MCF 10A (cell line): ENCODE results near the gene C1orf115. TPM values are rescaled to one million over a fixed set of nuclear protein-coding genes. Genes with fewer than 3 reads are reported as not detected.

Source experiments
- BruUV-seq: library from RNA; stranded (reverse); fragments of 400-500 nt; replicated peaks from 2 replicates; lab custom pipeline; 2021; lab: Mats Ljungman, UMichigan
- CTCF ChIA-PET: fragments of 300-600 bp; sonication (Branson Sonifier 250); formaldehyde crosslinking; extraction: SDS; loops from one replicate; lab custom pipeline; 2021; ENCODE audit warnings: antibody characterized with exemption, inconsistent platforms; lab: Yijun Ruan, JAX
- POLR2A ChIA-PET: fragments of 300-600, 350-650 bp; sonication (Branson Sonifier 250); formaldehyde crosslinking; extraction: SDS; loops from one replicate; lab custom pipeline; 2020; ENCODE audit warnings: antibody characterized with exemption, inconsistent platforms; lab: Yijun Ruan, JAX
- DNase-seq: peaks from one replicate; pipeline ENCODE4 v3.0.0-alpha.2; 2018; ENCODE audit not compliant: unreplicated experiment
- H3K27ac Mint-ChIP-seq: one replicate; pipeline ENCODE4 v1.8.0; 2022; ENCODE audit warnings: mild to moderate bottlenecking, low read depth, mixed read lengths; ENCODE audit not compliant: unreplicated experiment
- H3K27me3 Mint-ChIP-seq: one replicate; pipeline ENCODE4 v1.8.0; 2022; ENCODE audit warnings: mixed read lengths; ENCODE audit not compliant: insufficient read depth, unreplicated experiment
- H3K36me3 Mint-ChIP-seq: one replicate; pipeline ENCODE4 v1.8.0; 2022; ENCODE audit warnings: mild to moderate bottlenecking, moderate library complexity, mixed read lengths; ENCODE audit not compliant: insufficient read depth, unreplicated experiment
- H3K4me1 Mint-ChIP-seq: one replicate; pipeline ENCODE4 v1.8.0; 2022; ENCODE audit warnings: mixed read lengths; ENCODE audit not compliant: insufficient read depth, unreplicated experiment
- H3K4me3 Mint-ChIP-seq: one replicate; pipeline ENCODE4 v1.8.0; 2022; ENCODE audit warnings: mild to moderate bottlenecking, moderate library complexity, mixed read lengths; ENCODE audit not compliant: unreplicated experiment
- H3K9me3 Mint-ChIP-seq: one replicate; pipeline ENCODE4 v1.8.0; 2022; ENCODE audit warnings: mixed read lengths; ENCODE audit not compliant: unreplicated experiment
- CTCF ChIP-seq: fragments of 200-600 bp; IDR thresholded peaks from one replicate; pipeline ENCODE4 v1.8.0; 2022; ENCODE audit warnings: antibody characterized with exemption, mild to moderate bottlenecking; ENCODE audit not compliant: unreplicated experiment
- intact Hi-C: fragments of 100-400 bp; cut with micrococcal nuclease; formaldehyde crosslinking; loops from 2 replicates; pipeline ENCODE4 v1.14.1; 2022
- total RNA-seq: library from RNA; stranded (reverse); gene quantifications from 2 replicates; pipeline ENCODE4 v1.2.3, GENCODE V29; 2022

Gene C1orf115
- total RNA-seq, 1 experiment from 2014 or later, result 1.6 TPM

DNA sequence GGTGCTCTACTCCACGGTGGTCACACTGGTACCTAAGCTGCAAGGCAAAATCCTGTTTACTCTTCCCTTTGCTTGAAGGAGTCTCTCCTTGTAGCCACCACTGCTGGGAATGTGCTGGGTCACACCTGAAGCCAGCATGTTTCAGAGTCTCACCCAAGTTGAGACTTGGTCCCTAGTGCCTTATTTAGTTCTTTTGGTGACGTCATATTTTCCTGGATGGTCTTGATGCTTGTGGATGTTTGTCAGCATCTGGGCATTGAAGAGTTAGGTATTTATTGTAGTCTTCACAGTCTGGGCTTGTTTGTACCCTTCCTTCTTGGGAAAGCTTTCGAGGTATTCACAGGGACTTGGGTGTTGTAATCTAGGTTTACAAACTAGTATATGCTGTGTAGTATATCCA lies 52.4 kb downstream of the C1orf115 start:
- Mint-ChIP-seq H3K27me3 (no peaks in the 10 kb centered on the region), H3K27ac (no peak overlapping the region), H3K36me3 (no peaks in the 10 kb centered on the region), H3K4me3 (no peak overlapping the region), H3K4me1 (no peaks in the 10 kb centered on the region), H3K9me3 (no peaks in the 10 kb centered on the region)
- ChIA-PET CTCF (interaction anchor here (1.2 to 3.6 kb wide), 5 partner anchors 9 to 447 kb away, joined by 4 to 20 read pairs (median 4); no protein-coding TSS in a partner anchor), POLR2A (interaction anchor here (1.6 kb wide), 1 partner anchor 9 kb away, joined by 6 read pairs; no protein-coding TSS in a partner anchor)
- no TSS peak for BruUV-seq
- no peak for DNase-seq
- intact Hi-C loops, result no loop called here
- TF ChIP-seq CTCF, result no peak

DNA sequence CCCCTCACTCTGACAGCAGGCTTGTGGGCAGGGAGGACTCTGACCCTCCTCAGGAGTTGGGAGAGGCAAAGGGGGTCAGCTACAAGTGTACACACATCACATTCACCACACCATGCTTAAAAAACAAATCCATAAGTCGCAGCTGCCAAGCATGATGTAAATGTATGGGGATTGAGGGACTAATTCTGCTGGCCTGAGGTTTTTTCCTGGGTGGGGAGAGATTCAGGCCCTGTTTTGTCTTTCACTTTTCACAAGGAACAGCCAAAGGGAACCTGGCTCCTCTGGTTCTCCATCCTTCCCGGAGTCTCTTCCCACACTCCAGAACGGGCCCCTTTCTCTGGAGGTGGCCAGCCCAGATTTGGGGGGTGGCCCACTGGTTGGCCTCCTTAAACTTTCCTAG lies 56.7 kb downstream of the C1orf115 start:
- CTCF ChIA-PET, result interaction anchor here (0.7 to 7.0 kb wide), 12 partner anchors 9 to 528 kb away, joined by 3 to 87 read pairs (median 3); no protein-coding TSS in a partner anchor
- intact Hi-C loops, result no loop called here
- no peaks in the 10 kb centered on the region for H3K9me3 Mint-ChIP-seq
- BruUV-seq, result no TSS peak
- H3K4me3 Mint-ChIP-seq, result no peak overlapping the region
- no peaks in the 10 kb centered on the region for H3K27me3 Mint-ChIP-seq
- no peaks in the 10 kb centered on the region for H3K4me1 Mint-ChIP-seq
- TF ChIP-seq CTCF, result no peak
- no peak for DNase-seq
- POLR2A ChIA-PET, result interaction anchor here (1.3 to 2.6 kb wide), 5 partner anchors 9 to 657 kb away, joined by 3 to 29 read pairs (median 8); partner anchors contain the start of genes BPNT1 and RAB3GAP2
- H3K27ac Mint-ChIP-seq, result no peak overlapping the region
- H3K36me3 Mint-ChIP-seq, result no peaks in the 10 kb centered on the region

- peak overlapping the region; percentile 71 for H3K4me3 Mint-ChIP-seq
- no peak for TF ChIP-seq CTCF
- no peaks in the 10 kb centered on the region for H3K36me3 Mint-ChIP-seq
- H3K9me3 Mint-ChIP-seq, result no peaks in the 10 kb centered on the region
- BruUV-seq, result no TSS peak
- CTCF ChIA-PET, result interaction anchor here (0.5 to 7.0 kb wide), 18 partner anchors 9 to 557 kb away, joined by 3 to 87 read pairs (median 4); no protein-coding TSS in a partner anchor
- no peak overlapping the region for H3K27ac Mint-ChIP-seq
- no peaks in the 10 kb centered on the region for H3K4me1 Mint-ChIP-seq
- no peak for DNase-seq
- intact Hi-C loops, result no loop called here
- POLR2A ChIA-PET, result interaction anchor here (0.9 to 2.6 kb wide), 9 partner anchors 10 to 658 kb away, joined by 3 to 29 read pairs (median 3); partner anchors contain the start of genes BPNT1 and RAB3GAP2
- no peaks in the 10 kb centered on the region for H3K27me3 Mint-ChIP-seq
Measured at GRCh38 chr1:220747437-220748088, 57.4 kb downstream of the C1orf115 start.
